AML-193 (cell line): ENCODE data around the gene NPAT.
"Not testable (repeated sequence)": the region's sequence is repeated elsewhere in the genome, so short reads cannot be mapped to it uniquely, and the experiment has no call there.

ENCODE experiments used
- DNase-seq, 2 experiments: peaks; one replicate each; lab custom pipeline; 2025; lab: John Stamatoyannopoulos, UW

Gene NPAT

GRCh38 chr11:108148556-108148955 is 73.9 kb downstream of the NPAT start:
- DNase-seq = no peak

- DNase-seq = no peak
Measured at GRCh38 chr11:108147150-108147549, 75.3 kb downstream of the NPAT start.

GRCh38 chr11:108144615-108145014 is 77.8 kb downstream of the NPAT start:
- no peak for DNase-seq

GRCh38 chr11:108142304-108142703 is 80.1 kb downstream of the NPAT start:
- DNase-seq = no peak

GRCh38 chr11:108137212-108137611 is 85.2 kb downstream of the NPAT start:
- DNase-seq = no peak

- DNase-seq = no peak
Measured at GRCh38 chr11:108135845-108136544, 86.4 kb downstream of the NPAT start.

GRCh38 chr11:108132993-108133538 is 89.4 kb downstream of the NPAT start:
- DNase-seq = not testable (repeated sequence)

- no peak for DNase-seq
Measured at GRCh38 chr11:108131993-108132392, 90.4 kb downstream of the NPAT start.

GRCh38 chr11:108128772-108129171 is 93.7 kb downstream of the NPAT start:
- no peak for DNase-seq

- no peak for DNase-seq
Measured at GRCh38 chr11:108125096-108125495, 97.3 kb downstream of the NPAT start.

GRCh38 chr11:108122166-108122628 is 100.2 kb downstream of the NPAT start:
- DNase-seq = no peak

GRCh38 chr11:108121274-108122155 is 100.9 kb downstream of the NPAT start, which contains the start of gene ACAT1:
Gene ACAT1, plus strand, starts transcription at chr11:108121567. Its CDS starts 40 bp downstream, at chr11:108121607.
- peak; percentile 81 to 85 for DNase-seq

GRCh38 chr11:108120936-108121273 is 101.5 kb downstream of the NPAT start:
- DNase-seq = not testable (repeated sequence)

- peak; percentile 68 to 78 for DNase-seq
Measured at GRCh38 chr11:108117746-108118371, 104.6 kb downstream of the NPAT start.

- DNase-seq = no peak
Measured at GRCh38 chr11:108115500-108116140, 106.8 kb downstream of the NPAT start.

GRCh38 chr11:108112057-108112456 is 110.4 kb downstream of the NPAT start:
- DNase-seq = no peak

- DNase-seq = no peak
Measured at GRCh38 chr11:108111126-108111525, 111.3 kb downstream of the NPAT start.
